ENCODE measurements around the gene NRIP1. TPM values are rescaled to one million over a fixed set of nuclear protein-coding genes. Genes with fewer than 3 reads are reported as not detected.

The NRIP1 gene
- total RNA-seq, 1 experiment from 2014 or later, result 10.3 TPM

GRCh38 chr21:15092745-15093144 lies 27.9 kb upstream of the NRIP1 start:
- Mint-ChIP-seq H3K36me3 (no peaks in the 10 kb centered on the region), H3K9me3 (no peaks in the 10 kb centered on the region; the same call in 1 of the 2 replicates), H3K27me3 (ENCODE audit: low read depth) (no peaks in the 10 kb centered on the region), H3K27ac (no peak overlapping the region), H3K4me1 (peaks cover 11% of the 10 kb centered on the region), H3K4me3 (no peak overlapping the region)
- TF ChIP-seq NFYB (CRISPR knock-in tag; conservative IDR thresholded peaks at IDR 0.05; ENCODE audit: low read depth) (no peak), RELA (CRISPR knock-in tag; IDR thresholded peaks at IDR 0.05; ENCODE audit: borderline replicate concordance) (no peak), HMGXB4 (CRISPR knock-in tag; IDR thresholded peaks at IDR 0.05) (no peak), ZNF671 (CRISPR knock-in tag; IDR thresholded peaks at IDR 0.05) (no peak), MAX (CRISPR knock-in tag; IDR thresholded peaks at IDR 0.05) (no peak), EMX1 (CRISPR knock-in tag; IDR thresholded peaks at IDR 0.05) (no peak), ESRRA (CRISPR knock-in tag; IDR thresholded peaks at IDR 0.05; ENCODE audit: borderline replicate concordance) (no peak), NFE2L1 (CRISPR knock-in tag; IDR thresholded peaks at IDR 0.05) (no peak), ZNF281 (CRISPR knock-in tag; IDR thresholded peaks at IDR 0.05) (no peak), JAZF1 (CRISPR knock-in tag; IDR thresholded peaks at IDR 0.05) (no peak), FOXJ3 (CRISPR knock-in tag; IDR thresholded peaks at IDR 0.05; ENCODE audit: borderline replicate concordance) (no peak), ZSCAN18 (CRISPR knock-in tag; IDR thresholded peaks at IDR 0.05) (no peak), IRF1 (CRISPR knock-in tag; IDR thresholded peaks at IDR 0.05) (no peak), SMAD4 (CRISPR knock-in tag; IDR thresholded peaks at IDR 0.05) (no peak), E2F4 (CRISPR knock-in tag; IDR thresholded peaks at IDR 0.05; ENCODE audit: borderline replicate concordance, low read depth) (no peak), TEAD1 (CRISPR knock-in tag; IDR thresholded peaks at IDR 0.05) (no peak), RORB (CRISPR knock-in tag; IDR thresholded peaks at IDR 0.05) (no peak)
- POLR2A ChIA-PET, result no interaction called here
- CTCF ChIA-PET, result no interaction called here
- ATAC-seq (no peak), DNase-seq (ENCODE audit: low spot score) (no peak)

GRCh38 chr21:15090390-15090789 lies 25.6 kb upstream of the NRIP1 start:
- Mint-ChIP-seq H3K9me3 (no peaks in the 10 kb centered on the region; the same call in 1 of the 2 replicates), H3K4me1 (peaks cover 5% of the 10 kb centered on the region), H3K4me3 (no peak overlapping the region), H3K27ac (no peak overlapping the region), H3K36me3 (no peaks in the 10 kb centered on the region), H3K27me3 (ENCODE audit: low read depth) (no peaks in the 10 kb centered on the region)
- no peak for TF ChIP-seq NFE2L1 (CRISPR knock-in tag; IDR thresholded peaks at IDR 0.05)
- no peak for TF ChIP-seq ZNF532 (CRISPR knock-in tag; IDR thresholded peaks at IDR 0.05; ENCODE audit: borderline replicate concordance)
- TF ChIP-seq ZNF232 (CRISPR knock-in tag; IDR thresholded peaks at IDR 0.05), result no peak
- TF ChIP-seq NR2C2 (CRISPR knock-in tag; IDR thresholded peaks at IDR 0.05), result no peak
- TF ChIP-seq E2F1 (CRISPR knock-in tag; IDR thresholded peaks at IDR 0.05), result no peak
- TF ChIP-seq HMGA2 (CRISPR knock-in tag; IDR thresholded peaks at IDR 0.05), result peak; percentile 94
- TF ChIP-seq ZBTB21 (CRISPR knock-in tag; IDR thresholded peaks at IDR 0.05; ENCODE audit: borderline replicate concordance), result no peak
- DNase-seq (ENCODE audit: low spot score) (no peak), ATAC-seq (no peak)
- POLR2A ChIA-PET, result no interaction called here
- CTCF ChIA-PET, result no interaction called here
